GM12873 (cell line): ENCODE measurements around the gene HOXA3.

Experiments used
- TF ChIP-seq, protein P1 (sequence below): IDR thresholded peaks from 2 replicates; pipeline ENCODE4 v1.5.1; 2012; ENCODE audit warnings: low read depth, mild to moderate bottlenecking, moderate library complexity, low read length, control low read depth; ENCODE audit not compliant: insufficient read depth; ENCODE audit errors: missing control alignments

The HOXA3 gene

DNA sequence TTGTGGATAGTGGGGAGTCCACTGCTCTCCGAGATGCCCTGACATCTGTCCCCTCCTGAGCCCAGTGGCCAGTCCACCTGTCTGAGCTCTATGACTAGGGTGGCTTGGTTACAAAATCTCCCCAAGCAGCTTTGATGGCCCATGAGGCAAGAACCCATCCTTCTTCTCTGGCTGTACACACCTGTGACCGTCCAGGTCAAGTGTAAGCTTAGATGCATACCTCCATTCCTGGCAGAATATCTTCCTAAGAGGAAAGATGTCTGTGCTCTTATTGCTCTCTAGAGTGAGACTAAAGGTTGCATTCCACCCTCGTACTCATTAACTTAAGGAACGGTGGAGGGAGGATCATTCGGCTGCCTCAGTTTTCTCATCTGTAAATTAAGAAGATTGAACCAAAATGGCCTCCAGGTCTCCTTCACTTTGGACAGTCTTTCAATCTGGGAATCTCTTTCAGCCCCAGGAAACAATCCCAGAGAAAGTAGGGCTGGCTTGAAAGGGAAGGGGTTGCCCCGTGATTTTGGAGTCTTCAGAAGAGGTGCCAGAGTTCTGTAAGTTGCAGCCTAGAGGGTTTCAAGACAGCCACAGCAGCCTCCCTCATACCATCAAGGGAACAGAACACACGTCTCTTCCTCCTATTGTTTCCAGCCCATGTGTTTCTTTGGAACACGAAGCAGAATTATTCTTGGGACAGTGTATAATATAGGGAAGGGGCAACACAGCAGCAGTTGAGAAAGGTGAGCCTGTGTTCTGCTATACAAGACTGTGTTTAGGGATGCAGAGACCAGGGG is 27.3 kb downstream of the HOXA3 start:
- TF ChIP-seq, protein P1, sequence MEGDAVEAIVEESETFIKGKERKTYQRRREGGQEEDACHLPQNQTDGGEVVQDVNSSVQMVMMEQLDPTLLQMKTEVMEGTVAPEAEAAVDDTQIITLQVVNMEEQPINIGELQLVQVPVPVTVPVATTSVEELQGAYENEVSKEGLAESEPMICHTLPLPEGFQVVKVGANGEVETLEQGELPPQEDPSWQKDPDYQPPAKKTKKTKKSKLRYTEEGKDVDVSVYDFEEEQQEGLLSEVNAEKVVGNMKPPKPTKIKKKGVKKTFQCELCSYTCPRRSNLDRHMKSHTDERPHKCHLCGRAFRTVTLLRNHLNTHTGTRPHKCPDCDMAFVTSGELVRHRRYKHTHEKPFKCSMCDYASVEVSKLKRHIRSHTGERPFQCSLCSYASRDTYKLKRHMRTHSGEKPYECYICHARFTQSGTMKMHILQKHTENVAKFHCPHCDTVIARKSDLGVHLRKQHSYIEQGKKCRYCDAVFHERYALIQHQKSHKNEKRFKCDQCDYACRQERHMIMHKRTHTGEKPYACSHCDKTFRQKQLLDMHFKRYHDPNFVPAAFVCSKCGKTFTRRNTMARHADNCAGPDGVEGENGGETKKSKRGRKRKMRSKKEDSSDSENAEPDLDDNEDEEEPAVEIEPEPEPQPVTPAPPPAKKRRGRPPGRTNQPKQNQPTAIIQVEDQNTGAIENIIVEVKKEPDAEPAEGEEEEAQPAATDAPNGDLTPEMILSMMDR, result no peak

DNA sequence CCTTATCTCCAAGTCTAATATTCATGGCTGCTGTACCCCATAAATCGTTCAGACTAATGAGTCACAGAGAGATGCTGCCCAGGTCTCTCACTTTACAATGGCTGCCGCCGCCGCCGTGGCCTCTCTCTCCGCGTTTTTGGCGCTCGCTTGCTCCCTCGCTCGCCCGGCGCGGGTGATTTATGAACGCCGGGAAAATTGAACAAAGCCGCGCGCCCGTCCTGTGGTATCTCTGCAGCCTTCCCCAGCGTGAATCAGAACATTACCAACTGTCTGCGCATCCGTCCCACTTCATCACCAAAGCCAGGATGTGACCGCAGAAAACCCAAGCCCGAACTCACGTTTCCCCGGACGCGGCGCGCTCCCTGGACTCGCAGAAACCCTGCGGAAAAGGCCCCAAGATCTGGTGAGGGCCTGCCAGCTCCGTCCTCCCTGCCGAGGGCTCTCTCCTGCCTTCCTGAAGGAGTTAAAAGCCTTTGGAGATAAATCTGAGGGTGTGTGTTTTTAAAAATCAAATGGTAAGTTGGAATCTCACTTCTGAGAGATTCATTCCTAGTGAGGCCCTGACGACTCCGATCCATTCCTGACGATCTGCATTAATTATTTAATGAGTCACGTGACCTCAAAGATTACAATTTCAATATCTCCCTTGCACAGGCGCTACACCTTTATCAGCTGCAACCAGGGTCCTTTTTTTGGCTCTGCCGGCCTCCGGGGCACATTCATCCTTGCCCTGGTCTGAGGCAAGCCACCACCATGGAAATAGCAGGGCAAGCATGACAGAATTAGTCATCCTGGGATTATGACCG is 28.1 kb downstream of the HOXA3 start:
- TF ChIP-seq, protein P1, result no peak

DNA sequence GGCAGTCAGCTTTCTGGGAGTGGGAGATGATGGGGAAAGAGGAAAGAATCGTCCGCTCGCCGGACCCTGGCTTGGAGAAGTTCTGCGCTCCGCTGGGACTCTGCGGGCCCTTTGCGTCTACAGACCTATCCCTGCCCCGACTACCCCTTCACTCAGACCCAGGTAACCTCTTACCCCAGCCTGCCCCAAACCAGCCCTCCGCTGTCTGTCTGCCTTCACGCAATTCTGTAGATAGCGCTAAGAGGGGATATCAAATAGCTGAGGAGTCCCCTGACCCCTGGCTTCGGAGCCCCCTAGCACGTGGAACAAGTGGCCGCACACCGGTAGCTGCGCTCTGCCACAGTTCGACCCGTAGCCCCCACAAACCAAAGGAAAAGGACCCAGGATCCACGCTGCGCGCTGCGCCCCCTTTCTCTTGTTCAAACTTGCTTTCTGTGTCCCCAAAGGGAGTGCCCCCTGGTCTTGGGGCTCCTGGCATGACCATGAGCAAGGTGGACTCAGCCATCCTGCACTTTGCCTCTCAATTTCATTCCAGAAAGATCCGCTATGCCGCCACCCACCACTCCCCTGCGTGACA is 28.8 kb downstream of the HOXA3 start:
- TF ChIP-seq, protein P1, result no peak

DNA sequence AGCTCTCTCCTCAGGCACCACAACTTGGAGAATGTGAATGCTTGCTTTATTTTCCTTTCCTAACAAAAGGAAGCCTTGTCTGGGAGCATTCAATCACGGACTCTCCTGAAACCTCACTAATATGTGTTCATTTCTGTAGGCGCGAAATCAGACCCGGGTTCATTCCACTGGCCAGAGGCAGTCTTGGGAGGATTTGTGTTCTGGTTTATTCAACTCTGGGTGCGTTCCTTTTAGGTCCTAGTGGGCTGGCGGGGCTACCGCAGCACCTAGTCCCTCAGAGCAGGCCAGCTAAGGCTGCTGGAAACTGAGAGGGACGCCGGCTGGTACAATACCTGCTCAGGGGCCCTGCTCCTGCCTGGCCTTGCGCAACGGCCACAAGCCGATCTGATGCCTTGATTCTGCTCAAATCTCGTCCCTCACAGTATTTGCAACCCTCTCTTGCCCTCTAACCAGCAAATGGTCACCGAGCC is 29.3 kb downstream of the HOXA3 start:
- TF ChIP-seq, protein P1, result no peak

DNA sequence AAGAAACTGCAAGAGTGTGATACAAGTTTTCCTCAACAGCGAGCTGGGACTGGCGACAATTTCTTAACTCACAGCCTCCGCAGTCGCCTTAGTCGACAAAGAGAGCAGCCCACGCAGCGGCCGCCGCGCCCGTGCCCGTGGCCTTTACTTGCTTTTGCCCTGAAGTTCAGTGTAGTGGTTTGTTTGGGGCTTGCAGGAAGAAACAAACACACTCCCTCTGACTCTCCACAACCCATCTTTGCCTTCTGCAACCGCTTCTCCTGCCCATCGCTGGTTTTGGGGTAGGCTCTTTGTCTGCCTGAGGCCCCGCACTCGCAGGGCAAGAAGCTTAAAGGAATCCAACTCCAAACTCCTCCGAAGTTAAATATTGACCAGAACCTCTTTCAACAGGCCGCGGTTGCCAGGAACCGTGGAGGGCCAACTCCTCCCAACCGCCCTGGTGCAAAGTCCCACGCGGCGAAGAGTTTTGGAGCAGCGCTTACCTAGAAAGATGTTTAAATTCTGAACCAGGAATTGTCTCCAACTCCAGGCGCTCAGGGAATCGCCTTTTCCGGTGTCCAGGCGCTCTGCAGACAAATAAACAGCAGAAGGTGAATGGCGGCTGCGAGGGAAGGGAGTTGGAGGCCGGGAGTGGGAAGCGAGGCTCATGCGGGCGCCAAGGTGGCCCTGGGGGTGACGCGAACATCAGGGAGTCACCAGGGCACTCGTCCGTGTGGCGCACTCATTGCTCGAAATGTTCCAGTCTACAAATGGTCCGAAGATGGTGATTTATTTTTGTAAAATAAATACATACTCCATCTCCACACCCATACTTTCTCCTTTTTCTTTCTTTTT is 30.1 kb downstream of the HOXA3 start:
- TF ChIP-seq, protein P1, result no peak

DNA sequence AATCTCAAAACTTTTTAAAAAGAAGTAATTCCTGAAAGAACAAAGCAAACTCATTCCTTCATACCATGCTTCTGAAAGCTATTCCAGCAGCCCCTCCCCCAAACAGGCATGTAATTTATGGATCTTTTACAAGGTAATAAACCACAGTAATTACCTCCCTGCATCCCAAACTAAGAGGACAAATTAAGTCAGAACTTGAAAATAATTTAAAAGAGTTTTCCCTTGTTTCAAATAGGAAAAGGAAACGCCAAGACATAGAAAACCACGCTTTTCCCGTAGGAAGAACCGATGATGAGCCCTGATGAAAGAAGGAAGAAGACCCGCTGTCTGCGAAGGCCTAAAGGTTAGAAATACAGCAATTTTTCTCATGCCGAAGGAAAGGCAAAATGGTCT is 30.7 kb downstream of the HOXA3 start:
- TF ChIP-seq, protein P1, result no peak
